Breast epithelium (tissue), 3 donors: ENCODE measurements around the gene ADORA2B.

Experiments used
- CTCF ChIP-seq, 3 donors: fragments of 450-650 bp; IDR thresholded peaks; one replicate each; pipeline ENCODE4 v1.5.1; 2016 to 2017; ENCODE audit warnings: antibody characterized with exemption in 3 of 3, mild to moderate bottlenecking in 3 of 3, moderate library complexity in 3 of 3
- POLR2A ChIP-seq: fragments of 450-650 bp; IDR thresholded peaks from one replicate; pipeline ENCODE4 v1.6.1; 2016; ENCODE audit warnings: antibody characterized with exemption, mild to moderate bottlenecking, moderate library complexity

- peak; percentile 80 for TF ChIP-seq POLR2A
- TF ChIP-seq CTCF (IDR thresholded peaks at IDR 0.05): peak in 2 of 3 donors; percentile 7 to 15
Observed at GRCh38 chr17:15999141-15999973, 54.4 kb downstream of the ADORA2B start, which contains the start of the genes TTC19 and ZSWIM7.
